Upper lobe of right lung (tissue), 1 donor: ENCODE data around the gene NCOA7. TPM values are rescaled to one million over a fixed set of nuclear protein-coding genes. Genes with fewer than 3 reads are reported as not detected.
"Not testable (repeated sequence)": the region's sequence is repeated elsewhere in the genome, so short reads cannot be mapped to it uniquely, and the experiment has no call there.

ENCODE experiments used
- ATAC-seq: fragments of 200-7000 bp; cut with Tn5 transposase; one replicate; pipeline ENCODE4 v1.9.1; 2020; ENCODE audit warnings: mild to moderate bottlenecking, moderate library complexity
- DNase-seq: peaks from one replicate; pipeline ENCODE4 v3.0.0-alpha.2; 2020
- H3K27ac ChIP-seq: fragments of 200-600 bp; one replicate; pipeline ENCODE4 v1.8.0; 2022
- H3K27me3 ChIP-seq: fragments of 200-600 bp; one replicate; pipeline ENCODE4 v1.8.0; 2022; ENCODE audit warnings: mild to moderate bottlenecking
- H3K36me3 ChIP-seq: fragments of 200-600 bp; one replicate; pipeline ENCODE4 v1.8.0; 2022
- H3K4me1 ChIP-seq: fragments of 200-600 bp; one replicate; pipeline ENCODE4 v1.8.0; 2022
- H3K4me3 ChIP-seq: fragments of 200-600 bp; one replicate; pipeline ENCODE4 v1.8.0; 2022; ENCODE audit warnings: mild to moderate bottlenecking
- H3K9me3 ChIP-seq: fragments of 200-600 bp; one replicate; pipeline ENCODE4 v1.8.0; 2022
- CTCF ChIP-seq: fragments of 200-600 bp; IDR thresholded peaks from one replicate; pipeline ENCODE4 v1.8.0; 2022; ENCODE audit warnings: antibody characterized with exemption
- intact Hi-C: fragments of 100-400 bp; cut with DNase I; formaldehyde crosslinking; loops from one replicate; pipeline ENCODE4 v1.11.0; 2022
- total RNA-seq: library from RNA; stranded (reverse); fragmentation: NEBNext Ultra II Directional; extraction: Animal tissue kit (Norgen Biotek cat#: 25700); gene quantifications from one replicate; pipeline ENCODE4 v1.2.1, GENCODE V29; 2021
- donor health status: DM: no; HTN: yes; CAD: no; lungs with severe emphysema.

NCOA7 gene
- total RNA-seq, 1 donor from 2014 or later, result 80.8 TPM

- no peaks in the 10 kb centered on the region for H3K36me3 ChIP-seq
- no peak for TF ChIP-seq CTCF
- ATAC-seq, result no peak
- no peak overlapping the region for H3K4me3 ChIP-seq
- H3K27me3 ChIP-seq, result no peaks in the 10 kb centered on the region
- DNase-seq, result no peak
- H3K4me1 ChIP-seq, result no peaks in the 10 kb centered on the region
- H3K27ac ChIP-seq, result no peak overlapping the region
- intact Hi-C loops, result no loop called here
- H3K9me3 ChIP-seq, result no peaks in the 10 kb centered on the region
These were observed 55.7 kb downstream of the NCOA7 start for GRCh38 chr6:125846292-125847024.

- H3K4me1 ChIP-seq, H3K27me3 ChIP-seq, H3K27ac ChIP-seq, ATAC-seq, H3K4me3 ChIP-seq, H3K36me3 ChIP-seq, intact Hi-C loops, DNase-seq, H3K9me3 ChIP-seq: not testable (repeated sequence)
These were observed 57.5 kb downstream of the NCOA7 start for GRCh38 chr6:125848286-125848685.

- Histone ChIP-seq H3K36me3 (no peaks in the 10 kb centered on the region), H3K4me1 (no peaks in the 10 kb centered on the region), H3K27me3 (no peaks in the 10 kb centered on the region), H3K27ac (no peak overlapping the region), H3K9me3 (no peaks in the 10 kb centered on the region), H3K4me3 (no peak overlapping the region)
- DNase-seq (no peak), ATAC-seq (no peak)
- TF ChIP-seq CTCF, result no peak
- intact Hi-C loops, result no loop called here
These were observed 59.6 kb downstream of the NCOA7 start for GRCh38 chr6:125850361-125850760.

- Histone ChIP-seq H3K9me3 (no peaks in the 10 kb centered on the region), H3K4me1 (no peaks in the 10 kb centered on the region), H3K36me3 (peaks cover 6% of the 10 kb centered on the region), H3K27ac (no peak overlapping the region), H3K27me3 (no peaks in the 10 kb centered on the region), H3K4me3 (no peak overlapping the region)
- intact Hi-C loops, result no loop called here
- TF ChIP-seq CTCF, result no peak
- ATAC-seq, result no peak
- no peak for DNase-seq
These were observed 61.8 kb downstream of the NCOA7 start for GRCh38 chr6:125852587-125852986.

GRCh38 chr6:125853168-125853567, 62.4 kb downstream of the NCOA7 start:
- no peak overlapping the region for H3K27ac ChIP-seq
- H3K27me3 ChIP-seq, result no peaks in the 10 kb centered on the region
- no peak for TF ChIP-seq CTCF
- H3K36me3 ChIP-seq, result peaks cover 10% of the 10 kb centered on the region
- ATAC-seq (no peak), DNase-seq (no peak)
- no peak overlapping the region for H3K4me3 ChIP-seq
- intact Hi-C loops, result no loop called here
- no peaks in the 10 kb centered on the region for H3K4me1 ChIP-seq
- H3K9me3 ChIP-seq, result no peaks in the 10 kb centered on the region

GRCh38 chr6:125853756-125854155, 63.0 kb downstream of the NCOA7 start:
- intact Hi-C loops, result no loop called here
- TF ChIP-seq CTCF, result no peak
- no peak overlapping the region for H3K4me3 ChIP-seq
- no peaks in the 10 kb centered on the region for H3K27me3 ChIP-seq
- DNase-seq (no peak), ATAC-seq (no peak)
- peaks cover 10% of the 10 kb centered on the region for H3K36me3 ChIP-seq
- no peak overlapping the region for H3K27ac ChIP-seq
- no peaks in the 10 kb centered on the region for H3K4me1 ChIP-seq
- H3K9me3 ChIP-seq, result no peaks in the 10 kb centered on the region
